IMR-90 (cell line): ENCODE results near the gene L3MBTL4. TPM values are rescaled to one million over a fixed set of nuclear protein-coding genes. Genes with fewer than 3 reads are reported as not detected.

Experiments
- ATAC-seq: fragments of 200-7000 bp; cut with Tn5 transposase; 2 replicates; pipeline ENCODE4 v1.9.1; 2020; ENCODE audit warnings: low read depth, mild to moderate bottlenecking, moderate library complexity
- BruUV-seq: library from RNA; stranded (reverse); fragments of 400-500 nt; replicated peaks from 2 replicates; lab custom pipeline; 2021; lab: Mats Ljungman, UMichigan
- CTCF ChIA-PET: fragments of 300-600 bp; formaldehyde crosslinking; extraction: SDS; loops from one replicate; lab custom pipeline; 2021; ENCODE audit warnings: antibody characterized with exemption; lab: Yijun Ruan, JAX
- POLR2A ChIA-PET: fragments of 300-600 bp; sonication (Branson Sonifier 250); formaldehyde crosslinking; loops from one replicate; lab custom pipeline; 2022; ENCODE audit warnings: antibody characterized with exemption; ENCODE audit not compliant: unreplicated experiment; lab: Charles Lee
- DNase-seq: peaks from one replicate; pipeline ENCODE4 v3.0.0; 2013
- H2AFZ ChIP-seq: replicated peaks from 2 replicates; pipeline ENCODE3; 2013; ENCODE audit warnings: low read length, mild to moderate bottlenecking; ENCODE audit not compliant: poor library complexity
- H2AK5ac ChIP-seq: 2 replicates; pipeline ENCODE4 v1.6.1; 2013; ENCODE audit warnings: low read depth, low read length, inconsistent platforms
- H2AK9ac ChIP-seq: replicated peaks from 2 replicates; pipeline ENCODE3; 2013; ENCODE audit warnings: mild to moderate bottlenecking, low read depth, low read length, moderate library complexity; ENCODE audit not compliant: poor library complexity
- H2BK120ac ChIP-seq: 2 replicates; pipeline ENCODE4 v1.6.1; 2013; ENCODE audit warnings: low read depth, low read length, inconsistent platforms
- H2BK15ac ChIP-seq: 3 replicates; pipeline ENCODE4 v1.6.1; 2013; ENCODE audit warnings: low read depth, low read length, inconsistent platforms
- H2BK20ac ChIP-seq: 2 replicates; pipeline ENCODE4 v1.6.1; 2013; ENCODE audit warnings: low read depth, mild to moderate bottlenecking, inconsistent platforms, low read length, moderate library complexity
- H2BK5ac ChIP-seq: 2 replicates; pipeline ENCODE4 v1.6.1; 2013; ENCODE audit warnings: mild to moderate bottlenecking, low read depth, low read length, inconsistent platforms; ENCODE audit not compliant: poor library complexity, severe bottlenecking
- H3K14ac ChIP-seq: replicated peaks from 2 replicates; pipeline ENCODE4 v1.6.1; 2013; ENCODE audit warnings: low read depth, low read length, inconsistent platforms
- H3K18ac ChIP-seq: 2 replicates; pipeline ENCODE4 v1.6.1; 2013; ENCODE audit warnings: low read depth, low read length, control low read depth
- H3K23ac ChIP-seq: 2 replicates; pipeline ENCODE4 v1.6.1; 2013; ENCODE audit warnings: low read depth, low read length, inconsistent platforms
- H3K27ac ChIP-seq: 2 replicates; pipeline ENCODE4 v1.5.1; 2013; ENCODE audit warnings: mild to moderate bottlenecking, control low read depth, low read length; ENCODE audit not compliant: insufficient read depth
- H3K27me3 ChIP-seq: 2 replicates; pipeline ENCODE4 v1.6.1; 2013; ENCODE audit warnings: low read length; ENCODE audit not compliant: control insufficient read depth, insufficient read depth
- H3K36me3 ChIP-seq: 2 replicates; pipeline ENCODE4 v1.6.1; 2013; ENCODE audit warnings: low read length, mixed read lengths; ENCODE audit not compliant: control insufficient read depth, insufficient read depth
- H3K4ac ChIP-seq: 2 replicates; pipeline ENCODE4 v1.6.1; 2013; ENCODE audit warnings: low read depth, low read length, inconsistent platforms
- H3K4me1 ChIP-seq: 2 replicates; pipeline ENCODE4 v1.6.1; 2013; ENCODE audit warnings: low read length, mixed read lengths; ENCODE audit not compliant: control insufficient read depth, insufficient read depth
- H3K4me2 ChIP-seq: 2 replicates; pipeline ENCODE4 v1.6.1; 2013; ENCODE audit warnings: low read depth, mild to moderate bottlenecking, control low read depth, low read length, moderate library complexity
- H3K4me3 ChIP-seq: 2 replicates; pipeline ENCODE4 v1.5.1; 2013; ENCODE audit warnings: low read depth, mild to moderate bottlenecking, control low read depth, low read length, moderate library complexity; ENCODE audit not compliant: insufficient read depth
- H3K56ac ChIP-seq: 2 replicates; pipeline ENCODE4 v1.6.1; 2013; ENCODE audit warnings: low read length, inconsistent platforms; ENCODE audit not compliant: insufficient read depth; ENCODE audit errors: extremely low read depth
- H3K79me1 ChIP-seq, 2 experiments: 2 replicates each; pipeline ENCODE4 v1.6.1; 2013; ENCODE audit warnings: low read length in 2 of 2, inconsistent platforms in 1 of 2, low read depth in 1 of 2
- H3K9ac ChIP-seq: 2 replicates; pipeline ENCODE4 v1.6.1; 2013; ENCODE audit warnings: low read depth, low read length, control low read depth
- H3K9me1 ChIP-seq: 2 replicates; pipeline ENCODE4 v1.6.1; 2013; ENCODE audit warnings: low read length, inconsistent platforms; ENCODE audit not compliant: insufficient read depth
- H3K9me3 ChIP-seq: 2 replicates; pipeline ENCODE4 v1.6.1; 2013; ENCODE audit warnings: low read length; ENCODE audit not compliant: control insufficient read depth, insufficient read depth
- H4K20me1 ChIP-seq: 2 replicates; pipeline ENCODE4 v1.6.1; 2013; ENCODE audit warnings: low read length, inconsistent platforms; ENCODE audit not compliant: insufficient read depth
- H4K5ac ChIP-seq: 2 replicates; pipeline ENCODE4 v1.6.1; 2013; ENCODE audit warnings: mild to moderate bottlenecking, low read depth, low read length, control low read depth
- H4K8ac ChIP-seq, 2 experiments: 2 replicates each; pipeline ENCODE4 v1.6.1; 2013; ENCODE audit warnings: low read depth in 2 of 2, low read length in 2 of 2, control low read depth in 1 of 2, inconsistent platforms in 1 of 2
- H4K91ac ChIP-seq: 2 replicates; pipeline ENCODE4 v1.6.1; 2013; ENCODE audit warnings: low read depth, low read length, inconsistent platforms; ENCODE audit not compliant: insufficient read depth
- BHLHE40 ChIP-seq: fragments of 150-350 bp; IDR thresholded peaks from 2 replicates; pipeline ENCODE4 v1.6.1; 2016; ENCODE audit warnings: mild to moderate bottlenecking, low read depth, low read length
- CEBPB ChIP-seq: IDR thresholded peaks from 2 replicates; pipeline ENCODE4 v1.6.1; 2012; ENCODE audit warnings: low read depth, low read length, improper control_type of control experiment
- CTCF ChIP-seq: conservative IDR thresholded peaks from 2 replicates; pipeline ENCODE4 v1.5.1; 2012; ENCODE audit warnings: mild to moderate bottlenecking, low read depth, low read length, improper control_type of control experiment
- ELK1 ChIP-seq: fragments of 150-350 bp; IDR thresholded peaks from 2 replicates; pipeline ENCODE4 v1.6.1; 2016; ENCODE audit warnings: low read depth, mild to moderate bottlenecking, low read length, moderate library complexity, borderline replicate concordance
- FOS ChIP-seq: fragments of 150-350 bp; IDR thresholded peaks from 2 replicates; pipeline ENCODE4 v1.6.1; 2016; ENCODE audit warnings: low read depth, low read length
- MAFK ChIP-seq: IDR thresholded peaks from 2 replicates; pipeline ENCODE4 v1.6.1; 2012; ENCODE audit warnings: low read depth, low read length, improper control_type of control experiment
- NFE2L2 ChIP-seq: fragments of 150-350 bp; IDR thresholded peaks from 2 replicates; pipeline ENCODE4 v1.6.1; 2016; ENCODE audit warnings: low read depth, mild to moderate bottlenecking, low read length
- POLR2A ChIP-seq: IDR thresholded peaks from 2 replicates; pipeline ENCODE4 v1.6.1; 2012; ENCODE audit warnings: mild to moderate bottlenecking, low read depth, low read length
- RAD21 ChIP-seq: IDR thresholded peaks from 2 replicates; pipeline ENCODE4 v1.6.1; 2012; ENCODE audit warnings: low read length, improper control_type of control experiment
- RFX5 ChIP-seq: IDR thresholded peaks from 2 replicates; pipeline ENCODE4 v1.8.0; 2012; ENCODE audit warnings: low read depth, mild to moderate bottlenecking, low read length, moderate library complexity
- SMC3 ChIP-seq: fragments of 150-350 bp; IDR thresholded peaks from 2 replicates; pipeline ENCODE4 v1.6.1; 2016; ENCODE audit warnings: low read depth, mild to moderate bottlenecking, antibody characterized with exemption, low read length, moderate library complexity
- USF2 ChIP-seq: fragments of 150-350 bp; IDR thresholded peaks from 2 replicates; pipeline ENCODE4 v1.6.1; 2017; ENCODE audit warnings: mild to moderate bottlenecking, antibody characterized with exemption, low read length, low read depth
- WGBS, 2 experiments: methylation state at CpG; one replicate each; pipeline versions ENCODE4 v1.1.5 to v1.1.7; 2013; ENCODE audit warnings: missing lambda C conversion rate in 2 of 2; ENCODE audit not compliant: insufficient read length in 1 of 2; ENCODE audit errors: extremely low coverage in 2 of 2; 5-methylcytosine and 5-hydroxymethylcytosine counted together
- dilution Hi-C: fragments of 300-500 bp; cut with HindIII; formaldehyde crosslinking; loops from one replicate; pipeline ENCODE4 v1.14.3; 2018; ENCODE audit warnings: low sequenced_read_pairs; ENCODE audit not compliant: unreplicated experiment
- in situ Hi-C: fragments of 300-500 bp; cut with MboI; formaldehyde crosslinking; loops from 3 replicates; pipeline ENCODE4 v1.14.3; 2019; ENCODE audit warnings: low sequenced_read_pairs, inconsistent platforms, mixed read lengths
- intact Hi-C: fragments of 100-400 bp; cut with micrococcal nuclease; formaldehyde crosslinking; loops from 2 replicates; pipeline ENCODE4 v1.10.0; 2022
- polyA plus RNA-seq, 3 experiments: library from polyadenylated mRNA; depleted of rRNA; stranded (reverse); fragments of >200 nt; gene quantifications; 2 replicates each; pipeline ENCODE4 v1.2.3, GENCODE V29; 2012; ENCODE audit warnings: low replicate concordance in 1 of 3
- total RNA-seq: library from RNA; depleted of rRNA; stranded (reverse); fragments of >200 nt; gene quantifications from 2 replicates; pipeline ENCODE4 v1.2.3, GENCODE V29; 2012

Gene L3MBTL4
- total and polyA plus RNA-seq, 2 of the 4 experiments (the other 2 are of a cell fraction): under 0.01 to 0.02 TPM

- H2AK5ac ChIP-seq: no peak overlapping the region
- no peak overlapping the region for H2AK9ac ChIP-seq
- no peak overlapping the region for H4K8ac ChIP-seq
- H3K4me2 ChIP-seq: no peak overlapping the region
- TF ChIP-seq BHLHE40: no peak
- no peak for TF ChIP-seq POLR2A
- no peak for TF ChIP-seq NFE2L2
- TF ChIP-seq MAFK: no peak
- no peak for TF ChIP-seq RFX5
- no peak for TF ChIP-seq RAD21
- no peak for TF ChIP-seq CTCF
- no peak for TF ChIP-seq USF2
- TF ChIP-seq SMC3: no peak
- no peak for TF ChIP-seq ELK1
- TF ChIP-seq CEBPB: no peak
- TF ChIP-seq FOS: no peak
- no CpG with 5 or more reads among the region's 4 CpGs for WGBS, 2 experiments
- no peaks in the 10 kb centered on the region for H4K20me1 ChIP-seq
- no peak overlapping the region for H3K27ac ChIP-seq
- H3K9ac ChIP-seq: no peak overlapping the region
- dilution Hi-C loops (no loop called here), intact Hi-C loops (no loop called here), in situ Hi-C loops (no loop called here)
- H4K5ac ChIP-seq: no peak overlapping the region
- H4K91ac ChIP-seq: no peak overlapping the region
- H2BK15ac ChIP-seq: no peak overlapping the region
- H3K27me3 ChIP-seq: no peaks in the 10 kb centered on the region
- no peak overlapping the region for H2BK5ac ChIP-seq
- no peak overlapping the region for H3K14ac ChIP-seq
- DNase-seq (no peak), ATAC-seq (no peak)
- CTCF ChIA-PET: no interaction called here
- H3K36me3 ChIP-seq: no peaks in the 10 kb centered on the region
- no peaks in the 10 kb centered on the region for H3K9me1 ChIP-seq
- H2BK120ac ChIP-seq: no peak overlapping the region
- H3K4me3 ChIP-seq: no peak overlapping the region
- H3K4ac ChIP-seq: no peak overlapping the region
- no TSS peak for BruUV-seq
- H3K9me3 ChIP-seq: no peaks in the 10 kb centered on the region
- H3K56ac ChIP-seq: no peak overlapping the region
- no peaks in the 10 kb centered on the region for H3K79me1 ChIP-seq
- H2AFZ ChIP-seq: no peak overlapping the region
- H2BK20ac ChIP-seq: no peak overlapping the region
- no peak overlapping the region for H3K23ac ChIP-seq
- POLR2A ChIA-PET: no interaction called here
- H3K4me1 ChIP-seq: no peaks in the 10 kb centered on the region
- no peak overlapping the region for H3K18ac ChIP-seq
Observed at GRCh38 chr18:6286585-6286984, 128.1 kb downstream of the L3MBTL4 start.
